Osteoblast (primary cell): ENCODE measurements around the gene ATAD3B. TPM values are rescaled to one million over a fixed set of nuclear protein-coding genes. Genes with fewer than 3 reads are reported as not detected.
A peak's percentile ranks its signal among the peaks of the same experiment; 100 is the strongest.

ENCODE experiments used
- DNase-seq: peaks from one replicate; pipeline ENCODE4 v3.0.0; 2011; ENCODE audit warnings: low spot score, mixed read lengths; ENCODE audit not compliant: insufficient read length; ENCODE audit errors: missing footprints
- H2AFZ ChIP-seq: 2 replicates; pipeline ENCODE4 v1.6.0; 2011; ENCODE audit warnings: mild to moderate bottlenecking, low read length
- H3K27ac ChIP-seq: 2 replicates; pipeline ENCODE4 v1.5.1; 2011; ENCODE audit warnings: mild to moderate bottlenecking, low read depth, low read length, moderate library complexity
- H3K27me3 ChIP-seq: 2 replicates; pipeline ENCODE4 v1.6.0; 2012; ENCODE audit warnings: mild to moderate bottlenecking, control low read depth, inconsistent platforms, low read length, moderate library complexity; ENCODE audit not compliant: insufficient read depth
- H3K36me3 ChIP-seq: 2 replicates; pipeline ENCODE4 v1.5.1; 2011; ENCODE audit warnings: mild to moderate bottlenecking, low read length, control low read depth, moderate library complexity; ENCODE audit not compliant: insufficient read depth
- H3K4me1 ChIP-seq: 2 replicates; pipeline ENCODE4 v1.5.1; 2011; ENCODE audit warnings: mild to moderate bottlenecking, low read length, control low read depth, moderate library complexity; ENCODE audit not compliant: insufficient read depth
- H3K4me2 ChIP-seq: 2 replicates; pipeline ENCODE4 v1.6.0; 2011; ENCODE audit warnings: mild to moderate bottlenecking, low read length; ENCODE audit not compliant: insufficient read depth
- H3K4me3 ChIP-seq: fragments of 200-600 bp; sonication (generic); 3 replicates; pipeline ENCODE4 v1.5.1; 2012; ENCODE audit warnings: mild to moderate bottlenecking, low read length, inconsistent platforms; ENCODE audit not compliant: insufficient read depth
- H3K79me2 ChIP-seq: 2 replicates; pipeline ENCODE4 v1.6.0; 2012; ENCODE audit warnings: mild to moderate bottlenecking, low read length, control low read depth, inconsistent platforms; ENCODE audit not compliant: insufficient read depth
- H3K9me3 ChIP-seq: 2 replicates; pipeline ENCODE4 v1.5.1; 2011; ENCODE audit warnings: low read depth, low read length, control low read depth
- H4K20me1 ChIP-seq: 2 replicates; pipeline ENCODE4 v1.6.0; 2012; ENCODE audit warnings: mild to moderate bottlenecking, low read length, control low read depth; ENCODE audit not compliant: insufficient read depth
- total RNA-seq: library from RNA; depleted of rRNA; stranded (reverse); fragments of >200 nt; gene quantifications from 2 replicates; pipeline ENCODE4 v1.2.3, GENCODE V29; 2012
- TF ChIP-seq, protein P1 (sequence below): IDR thresholded peaks from 2 replicates; pipeline ENCODE4 v1.5.1; 2011; ENCODE audit warnings: mild to moderate bottlenecking, low read depth, low read length, moderate library complexity; ENCODE audit errors: extremely low read depth

ATAD3B gene
- total RNA-seq, 1 donor, result 14.5 TPM

DNA sequence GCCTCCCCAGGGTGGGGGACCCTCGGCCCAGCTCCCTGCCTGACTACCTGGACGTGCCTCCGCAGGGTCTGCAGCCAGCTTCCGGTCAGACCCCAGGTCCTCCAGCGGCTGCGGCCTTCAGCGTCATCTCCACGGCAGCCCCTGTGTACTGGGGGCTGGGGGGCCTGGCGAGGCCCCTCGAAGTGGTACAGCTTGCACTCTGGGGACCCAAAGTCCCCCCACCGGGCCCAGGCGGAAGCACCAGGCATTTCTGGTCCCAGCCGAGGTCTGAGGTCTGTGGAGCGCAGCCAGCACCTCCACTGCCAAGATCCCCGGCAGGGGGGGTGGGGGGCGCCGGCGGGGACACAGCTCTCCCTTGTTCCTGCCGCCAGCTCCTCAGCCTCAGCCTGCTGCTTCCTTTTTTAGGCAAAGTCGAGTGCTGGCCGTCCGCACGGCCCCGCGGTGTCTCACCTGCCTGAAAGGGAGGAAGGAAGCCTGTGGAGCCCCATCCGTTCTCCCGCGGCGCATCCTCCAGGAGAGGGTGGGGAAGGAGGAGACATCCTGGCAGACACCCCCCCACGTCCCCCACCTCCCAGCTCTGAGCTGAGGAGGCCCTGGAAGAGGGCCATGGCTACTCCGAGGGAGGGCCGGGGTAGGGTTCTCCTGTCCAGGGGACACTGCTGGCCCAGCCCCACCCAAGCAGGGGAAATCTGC is 37.3 kb upstream of the ATAD3B start:
- Histone ChIP-seq H3K79me2 (no peaks in the 10 kb centered on the region), H3K27me3 (peaks cover 11% of the 10 kb centered on the region), H3K36me3 (no peaks in the 10 kb centered on the region), H4K20me1 (no peaks in the 10 kb centered on the region), H3K9me3 (no peaks in the 10 kb centered on the region), H3K27ac (no peak overlapping the region), H3K4me2 (no peak overlapping the region), H2AFZ (no peak overlapping the region), H3K4me1 (peaks cover 13% of the 10 kb centered on the region), H3K4me3 (no peak overlapping the region)
- peak; percentile 89 for DNase-seq
- TF ChIP-seq, protein P1, sequence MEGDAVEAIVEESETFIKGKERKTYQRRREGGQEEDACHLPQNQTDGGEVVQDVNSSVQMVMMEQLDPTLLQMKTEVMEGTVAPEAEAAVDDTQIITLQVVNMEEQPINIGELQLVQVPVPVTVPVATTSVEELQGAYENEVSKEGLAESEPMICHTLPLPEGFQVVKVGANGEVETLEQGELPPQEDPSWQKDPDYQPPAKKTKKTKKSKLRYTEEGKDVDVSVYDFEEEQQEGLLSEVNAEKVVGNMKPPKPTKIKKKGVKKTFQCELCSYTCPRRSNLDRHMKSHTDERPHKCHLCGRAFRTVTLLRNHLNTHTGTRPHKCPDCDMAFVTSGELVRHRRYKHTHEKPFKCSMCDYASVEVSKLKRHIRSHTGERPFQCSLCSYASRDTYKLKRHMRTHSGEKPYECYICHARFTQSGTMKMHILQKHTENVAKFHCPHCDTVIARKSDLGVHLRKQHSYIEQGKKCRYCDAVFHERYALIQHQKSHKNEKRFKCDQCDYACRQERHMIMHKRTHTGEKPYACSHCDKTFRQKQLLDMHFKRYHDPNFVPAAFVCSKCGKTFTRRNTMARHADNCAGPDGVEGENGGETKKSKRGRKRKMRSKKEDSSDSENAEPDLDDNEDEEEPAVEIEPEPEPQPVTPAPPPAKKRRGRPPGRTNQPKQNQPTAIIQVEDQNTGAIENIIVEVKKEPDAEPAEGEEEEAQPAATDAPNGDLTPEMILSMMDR, result no peak

DNA sequence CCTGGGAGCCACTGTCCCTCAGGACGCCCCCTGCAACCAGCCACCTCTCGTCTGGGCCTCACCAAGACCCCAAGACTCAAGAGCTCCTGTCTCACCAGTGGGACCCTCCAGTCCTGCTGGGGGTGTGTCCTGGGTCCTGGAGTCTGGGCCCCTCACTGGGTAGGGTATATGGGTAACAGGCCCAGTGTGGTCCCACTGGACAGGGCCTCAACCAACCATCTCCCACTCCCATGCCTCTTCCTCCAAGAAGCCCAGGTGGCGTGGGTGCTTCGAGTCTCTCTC is 36.8 kb upstream of the ATAD3B start:
- peaks cover 11% of the 10 kb centered on the region for H3K27me3 ChIP-seq
- DNase-seq, result no peak
- TF ChIP-seq, protein P1, result no peak
- H3K79me2 ChIP-seq, result no peaks in the 10 kb centered on the region
- no peak overlapping the region for H2AFZ ChIP-seq
- H3K36me3 ChIP-seq, result no peaks in the 10 kb centered on the region
- H4K20me1 ChIP-seq, result no peaks in the 10 kb centered on the region
- H3K27ac ChIP-seq, result no peak overlapping the region
- peak overlapping the region; percentile 76 for H3K4me2 ChIP-seq
- no peaks in the 10 kb centered on the region for H3K9me3 ChIP-seq
- H3K4me3 ChIP-seq, result no peak overlapping the region
- peaks cover 13% of the 10 kb centered on the region for H3K4me1 ChIP-seq

DNA sequence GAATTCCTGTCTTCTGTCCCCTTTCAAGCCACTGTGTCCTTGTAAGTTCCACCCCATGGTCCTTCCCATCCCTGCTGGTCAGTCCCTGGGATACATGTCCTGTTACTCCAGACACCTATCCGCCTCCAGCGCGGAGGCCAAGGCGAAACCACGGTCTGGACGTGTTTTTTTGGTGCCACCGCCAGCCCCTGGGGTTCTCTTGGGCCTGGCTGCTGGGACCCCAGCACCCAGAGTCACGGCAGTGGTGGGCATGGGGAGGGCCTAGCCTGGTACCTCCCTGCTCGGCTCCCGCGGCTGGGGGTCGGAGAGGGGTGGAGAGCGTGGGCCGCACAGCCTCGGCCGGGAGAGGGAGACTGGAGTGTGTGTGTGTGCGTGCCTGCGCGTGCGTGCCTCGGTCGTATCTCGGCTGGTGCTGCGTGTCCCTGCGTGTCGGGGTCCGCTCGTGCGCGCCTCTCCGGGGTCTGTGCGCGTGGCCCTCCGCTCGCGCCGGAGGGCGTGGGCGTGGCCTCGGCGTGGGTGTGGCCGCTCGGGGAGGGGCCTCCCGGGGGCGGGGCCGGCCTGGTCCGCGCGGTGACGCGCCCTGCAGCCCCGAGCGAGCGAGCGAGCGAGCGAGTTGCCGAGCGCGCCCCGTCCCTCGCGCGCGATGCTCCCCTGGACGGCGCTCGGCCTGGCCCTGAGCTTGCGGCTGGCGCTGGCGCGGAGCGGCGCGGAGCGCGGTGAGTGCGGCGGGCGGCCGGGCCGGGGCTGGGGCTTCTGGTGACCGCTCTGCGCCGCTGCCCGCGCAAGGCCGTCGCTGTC is 36.3 kb upstream of the ATAD3B start, which contains the start of gene VWA1:
VWA1 (plus strand) TSS at position 585 of the 798 bp plus-strand sequence; CDS start at position 644, 59 bp downstream.
- DNase-seq, result peak; percentile 100
- H4K20me1 ChIP-seq, result no peaks in the 10 kb centered on the region
- H2AFZ ChIP-seq, result no peak within 1 kb of the TSS
- peak within 1 kb of the TSS; percentile 55 for H3K4me3 ChIP-seq
- no peak within 1 kb of the TSS for H3K27ac ChIP-seq
- TF ChIP-seq, protein P1, result no peak
- peak within 1 kb of the TSS; percentile 76 for H3K4me2 ChIP-seq
- no peaks in the 10 kb centered on the region for H3K36me3 ChIP-seq
- no peaks in the 10 kb centered on the region for H3K79me2 ChIP-seq
- H3K4me1 ChIP-seq, result peaks cover 8% of the 10 kb centered on the region
- H3K9me3 ChIP-seq, result no peaks in the 10 kb centered on the region
- peaks cover 11% of the 10 kb centered on the region for H3K27me3 ChIP-seq
